ENCODE data around the gene BIRC3.

GRCh38 chr11:102304686-102305085 is 12.6 kb upstream of the BIRC3 start:
- TF ChIP-seq CTCF (IDR thresholded peaks at IDR 0.05) (no peak), POLR2A (IDR thresholded peaks at IDR 0.05) (no peak), EP300 (IDR thresholded peaks at IDR 0.05) (no peak), POLR2AphosphoS5 (IDR thresholded peaks at IDR 0.05) (no peak)

All from gastroesophageal sphincter (tissue), 3 donors.